Natural killer cell (primary cell): Measurements from ENCODE around the gene C1orf167. TPM values are rescaled to one million over a fixed set of nuclear protein-coding genes. Genes with fewer than 3 reads are reported as not detected.
A peak's percentile ranks its signal among the peaks of the same experiment; 100 is the strongest.

Source experiments
- ATAC-seq, 3 donors: fragments of 150-1000 bp in 2 of 3; fragments of 200-7000 bp in 1 of 3; cut with Tn5 transposase; 1 replicate in 1 of 3; 2 replicates in 2 of 3; pipeline ENCODE4 v1.10.0; 2021; ENCODE audit warnings: mild to moderate bottlenecking in 2 of 3, moderate library complexity in 2 of 3
- DNase-seq, 2 donors: peaks; one replicate each; pipeline versions ENCODE4 v3.0.0 to v3.0.0-alpha.2; 2013 to 2021; ENCODE audit warnings: mixed read lengths in 1 of 2
- H3K27ac ChIP-seq: one replicate; pipeline ENCODE4 v1.5.1; 2013; ENCODE audit warnings: mild to moderate bottlenecking, low read length
- H3K27me3 ChIP-seq: one replicate; pipeline ENCODE4 v1.6.1; 2013; ENCODE audit warnings: low read length; ENCODE audit not compliant: control insufficient read depth, insufficient read depth
- H3K36me3 ChIP-seq: one replicate; pipeline ENCODE4 v1.6.1; 2013; ENCODE audit warnings: low read length; ENCODE audit not compliant: control insufficient read depth, insufficient read depth
- H3K4me1 ChIP-seq: one replicate; pipeline ENCODE4 v1.6.1; 2013; ENCODE audit warnings: low read length; ENCODE audit not compliant: control insufficient read depth, insufficient read depth
- H3K4me3 ChIP-seq: one replicate; pipeline ENCODE4 v1.5.1; 2013; ENCODE audit warnings: low read length
- H3K9me3 ChIP-seq: one replicate; pipeline ENCODE4 v1.6.1; 2013; ENCODE audit warnings: low read length; ENCODE audit not compliant: control insufficient read depth, insufficient read depth
- H3K27ac Mint-ChIP-seq, 2 donors: one replicate each; pipeline ENCODE4 v1.8.0; 2022; ENCODE audit warnings: mild to moderate bottlenecking in 2 of 2, mixed read lengths in 2 of 2, moderate library complexity in 1 of 2
- H3K27me3 Mint-ChIP-seq, 2 donors: one replicate each; pipeline ENCODE4 v1.8.0; 2022; ENCODE audit warnings: low read depth in 2 of 2, mixed read lengths in 2 of 2
- H3K36me3 Mint-ChIP-seq: one replicate; pipeline ENCODE4 v1.8.0; 2022; ENCODE audit warnings: mixed read lengths
- H3K4me1 Mint-ChIP-seq, 2 donors: one replicate each; pipeline ENCODE4 v1.8.0; 2022; ENCODE audit warnings: mixed read lengths in 2 of 2
- H3K4me3 Mint-ChIP-seq: one replicate; pipeline ENCODE4 v1.8.0; 2022; ENCODE audit warnings: mild to moderate bottlenecking, moderate library complexity, mixed read lengths
- H3K9me3 Mint-ChIP-seq, 2 donors: one replicate each; pipeline ENCODE4 v1.8.0; 2022; ENCODE audit warnings: mixed read lengths in 2 of 2
- WGBS: methylation state at CpG from one replicate; pipeline ENCODE4 v1.1.7; 2013; ENCODE audit warnings: missing lambda C conversion rate; ENCODE audit not compliant: insufficient coverage; 5-methylcytosine and 5-hydroxymethylcytosine counted together
- intact Hi-C: fragments of 100-400 bp; cut with micrococcal nuclease; formaldehyde crosslinking; loops from one replicate; pipeline ENCODE4 v1.14.2; 2022
- total RNA-seq, 4 donors: library from RNA; stranded (reverse); fragments of 120-200 nt in 1 of 4; gene quantifications; one replicate each; pipeline versions ENCODE4 v1.2.3 to v1.2.4, GENCODE V29; 2013 to 2022
- TF ChIP-seq, protein P1 (sequence below): fragments of 200-600 bp; IDR thresholded peaks from one replicate; pipeline ENCODE4 v1.8.0; 2022; ENCODE audit warnings: antibody characterized with exemption

The C1orf167 gene
- total RNA-seq, 3 donors from 2014 or later (not counting 1 experiment from before 2014, with no cell fraction given) = 0.15 TPM; not detected in 2

DNA sequence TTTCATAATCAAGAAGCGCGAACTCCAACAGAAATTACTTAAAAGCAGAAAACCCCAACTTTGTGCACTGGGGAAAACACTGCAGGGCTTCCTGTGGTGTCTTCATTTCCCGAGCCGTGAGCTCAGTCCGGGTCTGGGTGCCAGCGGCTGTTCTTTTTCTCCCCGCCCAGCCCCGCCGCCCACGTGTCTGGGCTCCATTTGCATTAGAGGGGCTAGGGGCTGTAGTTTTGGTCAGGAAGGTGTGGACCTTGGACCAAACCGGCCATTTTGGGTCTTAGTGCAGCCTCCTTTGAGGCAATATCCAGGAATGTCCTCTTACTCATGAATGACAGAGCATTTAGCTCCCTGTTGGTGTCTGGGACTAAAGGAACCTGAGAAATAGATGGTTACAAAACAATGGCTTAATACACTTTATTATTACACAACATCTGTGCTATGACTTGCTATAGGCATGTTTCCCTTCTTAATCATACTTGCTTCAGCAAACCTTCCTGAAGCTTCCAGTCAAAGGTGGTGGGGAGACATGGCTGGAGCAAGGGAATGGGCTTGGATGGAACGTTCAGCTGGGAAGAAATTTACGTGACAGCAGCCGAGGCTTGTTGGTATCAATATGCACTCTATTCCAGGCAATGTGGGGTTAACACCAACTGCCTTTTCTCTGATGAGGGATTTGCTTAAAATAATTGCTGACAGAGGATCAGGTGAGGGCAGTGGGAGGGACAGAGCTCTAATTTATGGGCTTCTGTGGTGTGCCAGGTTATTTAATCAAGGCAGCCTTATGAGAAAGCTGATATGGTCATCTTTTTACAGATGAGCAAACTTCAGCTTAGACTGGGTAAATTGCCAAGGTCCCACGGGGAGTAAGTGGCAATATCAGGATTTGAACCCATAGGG, 25.0 kb upstream of the C1orf167 start:
- peak overlapping the region; percentile 62 for H3K27ac ChIP-seq
- H3K27me3 ChIP-seq = no peaks in the 10 kb centered on the region
- DNase-seq (peak; percentile 38 to 77), ATAC-seq (peak; percentile 62 to 73 (median 69))
- intact Hi-C loops = loop anchor here (2.0 to 10.0 kb wide), 2 partner anchors 66 to 472 kb away; partner anchors contain the start of gene MTOR
- Mint-ChIP-seq H3K9me3 (no peaks in the 10 kb centered on the region), H3K27me3 (no peaks in the 10 kb centered on the region), H3K4me3 (peak overlapping the region; percentile 93), H3K36me3 (no peaks in the 10 kb centered on the region), H3K4me1 (peaks cover 70 to 74% of the 10 kb centered on the region in 2 donors), H3K27ac (peak overlapping the region; percentile 87 to 98)
- TF ChIP-seq, protein P1, sequence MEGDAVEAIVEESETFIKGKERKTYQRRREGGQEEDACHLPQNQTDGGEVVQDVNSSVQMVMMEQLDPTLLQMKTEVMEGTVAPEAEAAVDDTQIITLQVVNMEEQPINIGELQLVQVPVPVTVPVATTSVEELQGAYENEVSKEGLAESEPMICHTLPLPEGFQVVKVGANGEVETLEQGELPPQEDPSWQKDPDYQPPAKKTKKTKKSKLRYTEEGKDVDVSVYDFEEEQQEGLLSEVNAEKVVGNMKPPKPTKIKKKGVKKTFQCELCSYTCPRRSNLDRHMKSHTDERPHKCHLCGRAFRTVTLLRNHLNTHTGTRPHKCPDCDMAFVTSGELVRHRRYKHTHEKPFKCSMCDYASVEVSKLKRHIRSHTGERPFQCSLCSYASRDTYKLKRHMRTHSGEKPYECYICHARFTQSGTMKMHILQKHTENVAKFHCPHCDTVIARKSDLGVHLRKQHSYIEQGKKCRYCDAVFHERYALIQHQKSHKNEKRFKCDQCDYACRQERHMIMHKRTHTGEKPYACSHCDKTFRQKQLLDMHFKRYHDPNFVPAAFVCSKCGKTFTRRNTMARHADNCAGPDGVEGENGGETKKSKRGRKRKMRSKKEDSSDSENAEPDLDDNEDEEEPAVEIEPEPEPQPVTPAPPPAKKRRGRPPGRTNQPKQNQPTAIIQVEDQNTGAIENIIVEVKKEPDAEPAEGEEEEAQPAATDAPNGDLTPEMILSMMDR = no peak
- peaks cover 77% of the 10 kb centered on the region for H3K4me1 ChIP-seq
- no peaks in the 10 kb centered on the region for H3K9me3 ChIP-seq
- peak overlapping the region; percentile 72 for H3K4me3 ChIP-seq
- 19% methylated on average over 15 of the region's 15 CpGs for WGBS
- no peaks in the 10 kb centered on the region for H3K36me3 ChIP-seq

DNA sequence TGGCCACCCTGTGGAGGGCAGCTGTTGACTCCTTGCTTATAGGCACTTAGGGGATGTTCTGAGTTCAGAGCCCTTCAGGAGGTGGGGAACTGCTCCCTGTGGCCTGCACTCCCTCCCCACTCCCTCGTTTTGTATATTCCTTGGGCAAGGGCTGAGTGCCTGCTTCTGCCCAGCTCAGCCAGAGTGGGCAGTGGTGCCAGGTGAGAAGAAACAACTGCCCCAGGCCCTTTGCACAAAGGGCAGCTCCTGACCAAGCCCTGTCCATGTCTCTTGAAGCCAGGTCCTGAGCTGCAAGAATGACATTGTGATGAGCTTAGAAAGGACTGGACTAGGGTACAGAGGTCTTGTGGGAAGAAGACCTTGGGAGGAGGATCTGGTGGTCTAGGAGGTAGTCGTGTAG, 23.9 kb upstream of the C1orf167 start:
- Histone ChIP-seq H3K27ac (no peak overlapping the region), H3K36me3 (no peaks in the 10 kb centered on the region), H3K4me3 (no peak overlapping the region), H3K4me1 (peaks cover 77% of the 10 kb centered on the region), H3K27me3 (no peaks in the 10 kb centered on the region), H3K9me3 (no peaks in the 10 kb centered on the region)
- no peaks in the 10 kb centered on the region for H3K9me3 Mint-ChIP-seq
- DNase-seq = no peak
- ATAC-seq = no peak
- intact Hi-C loops = loop anchor here (10.0 kb wide), 1 partner anchor 473 kb away; the partner anchor contains the start of gene MTOR
- peak overlapping the region; percentile 87 to 98 for H3K27ac Mint-ChIP-seq
- no peaks in the 10 kb centered on the region for H3K36me3 Mint-ChIP-seq
- H3K4me1 Mint-ChIP-seq = peaks cover 75 to 82% of the 10 kb centered on the region in 2 donors
- TF ChIP-seq, protein P1 = no peak
- H3K4me3 Mint-ChIP-seq = peak overlapping the region; percentile 93
- H3K27me3 Mint-ChIP-seq = no peaks in the 10 kb centered on the region
- 100% methylated on average over 2 of the region's 2 CpGs for WGBS

DNA sequence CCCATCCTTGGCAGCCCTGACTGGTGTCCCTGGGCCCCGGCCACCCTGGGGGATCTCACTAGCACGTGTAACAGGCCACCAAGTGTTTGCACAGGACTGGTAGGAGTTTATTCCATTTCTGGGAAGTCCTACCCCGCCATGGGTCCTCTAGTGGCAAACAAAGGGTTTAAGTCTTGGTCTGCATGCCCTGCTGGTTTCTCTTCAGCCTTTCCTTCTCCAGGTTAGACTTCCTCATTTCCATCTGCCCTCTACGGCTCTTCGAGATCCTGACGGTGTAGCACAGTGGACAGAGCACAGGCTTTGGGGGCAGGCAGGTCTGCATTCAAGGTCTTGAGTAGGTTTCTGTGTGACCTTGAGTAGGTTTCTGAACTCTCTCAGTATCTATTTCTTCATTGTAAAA, 23.2 kb upstream of the C1orf167 start:
- TF ChIP-seq, protein P1 = no peak
- Mint-ChIP-seq H3K36me3 (no peaks in the 10 kb centered on the region), H3K27ac (peak overlapping the region; percentile 87 to 98), H3K4me3 (peak overlapping the region; percentile 55), H3K27me3 (no peaks in the 10 kb centered on the region), H3K9me3 (no peaks in the 10 kb centered on the region), H3K4me1 (peaks cover 74 to 86% of the 10 kb centered on the region in 2 donors)
- Histone ChIP-seq H3K9me3 (no peaks in the 10 kb centered on the region), H3K27me3 (no peaks in the 10 kb centered on the region), H3K4me1 (peaks cover 79% of the 10 kb centered on the region), H3K27ac (no peak overlapping the region), H3K36me3 (no peaks in the 10 kb centered on the region), H3K4me3 (no peak overlapping the region)
- ATAC-seq (no peak), DNase-seq (no peak)
- 76% methylated on average over 6 of the region's 6 CpGs for WGBS
- intact Hi-C loops = loop anchor here (10.0 kb wide), 1 partner anchor 474 kb away; the partner anchor contains the start of gene MTOR
